ENCODE results near the gene PSMB10. TPM values are rescaled to one million over a fixed set of nuclear protein-coding genes. Genes with fewer than 3 reads are reported as not detected.

PSMB10 gene
- total and polyA plus RNA-seq, 2 of the 8 experiments (the other 6 are each of a cell fraction or from before 2014, with no cell fraction given), result 32.1 to 61.9 TPM

DNA sequence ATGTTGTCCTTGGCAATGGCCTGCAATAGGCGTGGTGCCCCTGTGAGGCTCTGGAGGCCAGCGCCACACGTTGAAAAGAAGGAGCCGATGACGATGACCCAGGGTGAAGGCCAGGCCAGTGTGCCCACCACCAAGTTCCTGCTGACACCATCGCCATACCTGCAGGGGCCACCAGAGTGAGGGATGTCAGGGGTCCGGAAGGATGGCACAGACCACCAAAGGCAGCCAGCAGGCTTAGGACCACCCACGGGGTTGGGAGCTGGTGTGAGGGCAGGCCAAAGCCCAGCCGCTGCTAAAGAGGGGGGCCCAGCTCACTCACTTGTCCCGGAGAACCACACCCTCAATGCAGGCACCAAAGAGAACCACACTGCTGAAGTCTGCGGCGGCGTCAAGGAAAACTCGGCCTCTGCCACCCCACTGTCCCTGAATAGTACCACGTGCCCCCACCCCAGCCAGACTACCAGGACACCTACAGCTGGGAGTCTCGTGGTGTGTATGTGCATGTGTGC is 13.7 kb upstream of the PSMB10 start (continued):
- TF ChIP-seq ZNF274 (IDR thresholded peaks at IDR 0.05; ENCODE audit: borderline replicate concordance, extremely low read depth, low read length), result no peak
- no peak for TF ChIP-seq SUZ12 (IDR thresholded peaks at IDR 0.05; ENCODE audit: low read length)
- no peak for TF ChIP-seq TEAD4 (IDR thresholded peaks at IDR 0.05; ENCODE audit: low read depth, low read length)
- no peak for TF ChIP-seq HDAC6 (IDR thresholded peaks at IDR 0.05; ENCODE audit: low read depth, low read length)
- TF ChIP-seq SP1 (IDR thresholded peaks at IDR 0.05; ENCODE audit: low read depth, low read length), result no peak
- no peak for TF ChIP-seq GABPA (IDR thresholded peaks at IDR 0.05; ENCODE audit: borderline replicate concordance, insufficient read depth, low read length)
- no peak for TF ChIP-seq ASH2L (IDR thresholded peaks at IDR 0.05; ENCODE audit: low read length)
- no peak for TF ChIP-seq RXRA (IDR thresholded peaks at IDR 0.05; ENCODE audit: insufficient read depth, low read depth, low read length)
- TF ChIP-seq RBBP5 (IDR thresholded peaks at IDR 0.05; ENCODE audit: borderline replicate concordance, low read depth, low read length), result no peak
- no peak for TF ChIP-seq TAF1 (IDR thresholded peaks at IDR 0.05; ENCODE audit: low read depth, low read length)

Data from H1 (cell line).